GM23338 (cell line): ENCODE measurements around the gene CDIPT. TPM values are rescaled to one million over a fixed set of nuclear protein-coding genes. Genes with fewer than 3 reads are reported as not detected.

Experiments used
- ATAC-seq: fragments of 200-7000 bp; cut with Tn5 transposase; 3 replicates; pipeline ENCODE4 v1.9.1; 2020
- DNase-seq: peaks from one replicate; pipeline ENCODE4 v3.0.0-alpha.2; 2015; ENCODE audit warnings: low spot score
- H2AFZ ChIP-seq: fragments of 200-600 bp; sonication (generic); 2 replicates; pipeline ENCODE4 v1.8.0; 2016; ENCODE audit warnings: antibody characterized with exemption, mild to moderate bottlenecking, moderate library complexity
- H3F3A ChIP-seq: fragments of 200-600 bp; sonication (generic); replicated peaks from 2 replicates; pipeline ENCODE4 v1.8.0; 2017; ENCODE audit warnings: antibody characterized with exemption, mixed run types, low read depth
- H3K27ac ChIP-seq: fragments of 200-600 bp; sonication (generic); 2 replicates; pipeline ENCODE4 v1.6.1; 2016; ENCODE audit warnings: low read depth
- H3K27me3 ChIP-seq: fragments of 200-600 bp; sonication (generic); 2 replicates; pipeline ENCODE4 v1.8.0; 2016; ENCODE audit warnings: mild to moderate bottlenecking, mixed run types, moderate library complexity; ENCODE audit not compliant: insufficient read depth
- H3K36me3 ChIP-seq: fragments of 200-600 bp; sonication (generic); 2 replicates; pipeline ENCODE4 v1.8.0; 2016; ENCODE audit warnings: mild to moderate bottlenecking; ENCODE audit not compliant: insufficient read depth
- H3K4me1 ChIP-seq: fragments of 200-600 bp; sonication (generic); 2 replicates; pipeline ENCODE4 v1.8.0; 2016; ENCODE audit warnings: mild to moderate bottlenecking, moderate library complexity; ENCODE audit not compliant: insufficient read depth
- H3K4me2 ChIP-seq: fragments of 200-600 bp; sonication (generic); 2 replicates; pipeline ENCODE4 v1.7.1; 2017; ENCODE audit warnings: mixed run types
- H3K4me3 ChIP-seq: fragments of 200-600 bp; sonication (generic); 2 replicates; pipeline ENCODE4 v1.6.1; 2016; ENCODE audit warnings: mixed run types
- H3K79me2 ChIP-seq: fragments of 200-600 bp; sonication (generic); replicated peaks from 2 replicates; pipeline ENCODE4 v1.8.0; 2017; ENCODE audit warnings: mild to moderate bottlenecking; ENCODE audit not compliant: insufficient read depth
- H3K9me2 ChIP-seq: fragments of 200-600 bp; sonication (generic); 2 replicates; pipeline ENCODE4 v1.8.0; 2017; ENCODE audit not compliant: insufficient read depth
- H4K20me1 ChIP-seq: fragments of 200-600 bp; sonication (generic); replicated peaks from 2 replicates; pipeline ENCODE4 v1.8.0; 2017; ENCODE audit warnings: mild to moderate bottlenecking; ENCODE audit not compliant: insufficient read depth
- H3K27ac Mint-ChIP-seq: 2 replicates; pipeline ENCODE4 v1.8.0; 2020; ENCODE audit warnings: inconsistent platforms, mild to moderate bottlenecking, moderate library complexity, mixed read lengths
- H3K27me3 Mint-ChIP-seq: 3 replicates; pipeline ENCODE4 v1.8.0; 2022; ENCODE audit warnings: low read depth, mild to moderate bottlenecking, moderate library complexity, mixed read lengths, inconsistent platforms; ENCODE audit not compliant: insufficient read depth, poor library complexity
- H3K36me3 Mint-ChIP-seq: 3 replicates; pipeline ENCODE4 v1.8.0; 2021; ENCODE audit warnings: low read depth, mild to moderate bottlenecking, inconsistent platforms, moderate library complexity, mixed read lengths
- H3K4me1 Mint-ChIP-seq: 3 replicates; pipeline ENCODE4 v1.8.0; 2020; ENCODE audit warnings: mild to moderate bottlenecking, inconsistent platforms, mixed read lengths
- H3K4me3 Mint-ChIP-seq: 3 replicates; pipeline ENCODE4 v1.8.0; 2021; ENCODE audit warnings: moderate library complexity, mild to moderate bottlenecking, inconsistent platforms, mixed read lengths
- H3K9me3 Mint-ChIP-seq: 3 replicates; pipeline ENCODE4 v1.8.0; 2020; ENCODE audit warnings: moderate library complexity, mild to moderate bottlenecking, inconsistent platforms, mixed read lengths
- CTCF ChIP-seq, 2 experiments: fragments of 200-600 bp in 1 of 2; sonication (generic) in 1 of 2; conservative IDR thresholded peaks; 2 replicates each; pipeline versions ENCODE4 v1.5.1 to v1.6.1; 2016 to 2017; ENCODE audit warnings: antibody characterized with exemption in 2 of 2, low read depth in 2 of 2, mild to moderate bottlenecking in 2 of 2, moderate library complexity in 1 of 2
- ETS1 ChIP-seq: IDR thresholded peaks from 2 replicates; pipeline ENCODE4 v1.6.1; 2016; ENCODE audit warnings: antibody characterized with exemption
- NANOG ChIP-seq: IDR thresholded peaks from 2 replicates; pipeline ENCODE4 v1.6.1; 2016; ENCODE audit warnings: antibody characterized with exemption, borderline replicate concordance
- POLR2AphosphoS5 ChIP-seq: IDR thresholded peaks from 2 replicates; pipeline ENCODE4 v1.6.1; 2016; ENCODE audit warnings: antibody characterized with exemption, low read depth
- REST ChIP-seq: IDR thresholded peaks from one replicate; pipeline ENCODE4 v1.6.1; 2018; ENCODE audit warnings: antibody characterized with exemption; ENCODE audit not compliant: unreplicated experiment
- STAT1 ChIP-seq: IDR thresholded peaks from one replicate; pipeline ENCODE4 v1.6.1; 2016; ENCODE audit warnings: antibody characterized with exemption; ENCODE audit not compliant: unreplicated experiment
- ZNF114 ChIP-seq: fragments of 250-450 bp; sonication (Bioruptor Pico); IDR thresholded peaks from 2 replicates; pipeline ENCODE4 v1.5.0; 2020; ENCODE audit warnings: mild to moderate bottlenecking, moderate library complexity
- ZNF331 ChIP-seq: fragments of 250-450 bp; sonication (Bioruptor Pico); IDR thresholded peaks from 2 replicates; pipeline ENCODE4 v1.5.0; 2020; ENCODE audit warnings: low read depth, mild to moderate bottlenecking, moderate library complexity
- ZNF462 ChIP-seq: fragments of 250-450 bp; sonication (Bioruptor Pico); IDR thresholded peaks from 2 replicates; pipeline ENCODE4 v1.5.0; 2020; ENCODE audit warnings: mild to moderate bottlenecking, moderate library complexity
- polyA plus RNA-seq: library from polyadenylated mRNA; unstranded; fragments of >200 nt; fragmentation: Nextera tagmentation; extraction: Ambion mirVana; gene quantifications from 2 replicates; pipeline ENCODE4 v1.2.1, GENCODE V29; 2016
- total RNA-seq: library from RNA; depleted of rRNA; stranded (reverse); fragments of >200 nt; shearing (Covaris generic); gene quantifications from 2 replicates; pipeline ENCODE4 v1.2.3, GENCODE V29; 2014

The CDIPT gene
- total and polyA plus RNA-seq, 2 experiments from 2014 or later: 36.2 to 78.1 TPM

GRCh38 chr16:29818082-29818481 is 44.9 kb downstream of the CDIPT start (continued):
- TF ChIP-seq ZNF331 (CRISPR knock-in tag): no peak
- no peak for TF ChIP-seq CTCF (conservative IDR thresholded peaks at IDR 0.05; ENCODE audit: low read depth in 2 of 2)
- no peak for TF ChIP-seq NANOG
- TF ChIP-seq ETS1: no peak

GRCh38 chr16:29816694-29817441 is 46.2 kb downstream of the CDIPT start:
- Histone ChIP-seq H3K4me1 (peaks cover 45% of the 10 kb centered on the region), H3K9me2 (no peaks in the 10 kb centered on the region), H3K4me2 (peak overlapping the region; percentile 98), H3K27me3 (no peaks in the 10 kb centered on the region), H3K36me3 (peaks cover 13% of the 10 kb centered on the region), H3K27ac (peak overlapping the region; percentile 78), H2AFZ (peak overlapping the region; percentile 97), H3F3A (peaks cover 25% of the 10 kb centered on the region; the same call in 1 of the 2 replicates), H4K20me1 (0 out of 2 replicates have a peak, but pooled peaks cover 5% of the 10 kb centered on the region), H3K79me2 (peaks cover 23% of the 10 kb centered on the region), H3K4me3 (peak overlapping the region; percentile 100)
- Mint-ChIP-seq H3K4me1 (peaks cover 52% of the 10 kb centered on the region), H3K9me3 (peaks cover 4% of the 10 kb centered on the region; the same call in 1 of the 3 replicates), H3K36me3 (peaks cover 35% of the 10 kb centered on the region), H3K27ac (peak overlapping the region; percentile 97), H3K4me3 (peak overlapping the region; percentile 96), H3K27me3 (peaks cover 23% of the 10 kb centered on the region)
- DNase-seq: peak; percentile 80
- peak; percentile 19 for ATAC-seq
- TF ChIP-seq POLR2AphosphoS5 (peak; percentile 40), STAT1 (no peak), REST (no peak), ETS1 (no peak), NANOG (no peak), ZNF462 (CRISPR knock-in tag) (no peak), ZNF114 (CRISPR knock-in tag) (no peak)
